Mucosa of stomach (tissue), 1 donor: Measurements from ENCODE around the gene NOSTRIN.
"Not testable (repeated sequence)": the region's sequence is repeated elsewhere in the genome, so short reads cannot be mapped to it uniquely, and the experiment has no call there.

ENCODE experiments used
- H3K27me3 ChIP-seq: one replicate; pipeline ENCODE4 v1.7.0; 2013; ENCODE audit warnings: mild to moderate bottlenecking, low read length; ENCODE audit not compliant: control insufficient read depth, insufficient read depth
- H3K36me3 ChIP-seq: one replicate; pipeline ENCODE4 v1.7.0; 2013; ENCODE audit warnings: low read length; ENCODE audit not compliant: control insufficient read depth, insufficient read depth
- H3K4me1 ChIP-seq: one replicate; pipeline ENCODE4 v1.7.0; 2013; ENCODE audit warnings: mild to moderate bottlenecking, low read length; ENCODE audit not compliant: control insufficient read depth, insufficient read depth
- H3K4me3 ChIP-seq: one replicate; pipeline ENCODE4 v1.7.0; 2013; ENCODE audit warnings: low read length
- H3K9ac ChIP-seq: one replicate; pipeline ENCODE4 v1.7.0; 2013; ENCODE audit warnings: mild to moderate bottlenecking, low read length, moderate library complexity
- H3K9me3 ChIP-seq: one replicate; pipeline ENCODE4 v1.7.0; 2013; ENCODE audit warnings: mild to moderate bottlenecking, low read length, moderate library complexity; ENCODE audit not compliant: control insufficient read depth
- donor health status: Pancreatic carcinoma.

Gene NOSTRIN

GRCh38 chr2:168773719-168774521, 28.5 kb upstream of the NOSTRIN start:
- no peaks in the 10 kb centered on the region for H3K4me1 ChIP-seq
- H3K27me3 ChIP-seq, result no peaks in the 10 kb centered on the region
- H3K4me3 ChIP-seq, result no peak overlapping the region
- H3K36me3 ChIP-seq, result no peaks in the 10 kb centered on the region
- H3K9me3 ChIP-seq, result no peaks in the 10 kb centered on the region
- no peak overlapping the region for H3K9ac ChIP-seq

- H3K4me1 ChIP-seq, result peaks cover 1% of the 10 kb centered on the region
- no peaks in the 10 kb centered on the region for H3K36me3 ChIP-seq
- H3K9ac ChIP-seq, result no peak overlapping the region
- H3K4me3 ChIP-seq, result no peak overlapping the region
- H3K9me3 ChIP-seq, result no peaks in the 10 kb centered on the region
- no peaks in the 10 kb centered on the region for H3K27me3 ChIP-seq
These were observed 26.6 kb upstream of the NOSTRIN start for GRCh38 chr2:168775837-168776236.

GRCh38 chr2:168780669-168781071, 21.8 kb upstream of the NOSTRIN start:
- H3K27me3 ChIP-seq, result no peaks in the 10 kb centered on the region
- peaks cover 11% of the 10 kb centered on the region for H3K4me1 ChIP-seq
- no peak overlapping the region for H3K4me3 ChIP-seq
- H3K9me3 ChIP-seq, result no peaks in the 10 kb centered on the region
- H3K9ac ChIP-seq, result no peak overlapping the region
- no peaks in the 10 kb centered on the region for H3K36me3 ChIP-seq

GRCh38 chr2:168781191-168781817, 21.1 kb upstream of the NOSTRIN start:
- Histone ChIP-seq H3K36me3 (no peaks in the 10 kb centered on the region), H3K9me3 (no peaks in the 10 kb centered on the region)

GRCh38 chr2:168782271-168782670, 20.2 kb upstream of the NOSTRIN start:
- Histone ChIP-seq H3K27me3 (no peaks in the 10 kb centered on the region), H3K4me3 (no peak overlapping the region), H3K9me3 (no peaks in the 10 kb centered on the region), H3K9ac (no peak overlapping the region), H3K36me3 (no peaks in the 10 kb centered on the region), H3K4me1 (peaks cover 11% of the 10 kb centered on the region)

More at GRCh38 chr2:168781191-168781817, 21.1 kb upstream of the NOSTRIN start:
- Histone ChIP-seq H3K4me1 (peaks cover 11% of the 10 kb centered on the region), H3K4me3 (no peak overlapping the region), H3K9ac (no peak overlapping the region), H3K27me3 (no peaks in the 10 kb centered on the region)

- H3K36me3 ChIP-seq, result no peaks in the 10 kb centered on the region
- no peak overlapping the region for H3K4me3 ChIP-seq
- no peak overlapping the region for H3K9ac ChIP-seq
These were observed 17.4 kb upstream of the NOSTRIN start for GRCh38 chr2:168784993-168785392.

GRCh38 chr2:168787098-168787781, 15.2 kb upstream of the NOSTRIN start:
- Histone ChIP-seq H3K36me3 (no peaks in the 10 kb centered on the region), H3K4me3 (no peak overlapping the region), H3K9ac (no peak overlapping the region), H3K4me1 (no peaks in the 10 kb centered on the region), H3K27me3 (no peaks in the 10 kb centered on the region), H3K9me3 (no peaks in the 10 kb centered on the region)

More at GRCh38 chr2:168784993-168785392, 17.4 kb upstream of the NOSTRIN start:
- Histone ChIP-seq H3K27me3 (no peaks in the 10 kb centered on the region), H3K9me3 (no peaks in the 10 kb centered on the region), H3K4me1 (peaks cover 11% of the 10 kb centered on the region)

GRCh38 chr2:168787782-168788376, 14.6 kb upstream of the NOSTRIN start:
- Histone ChIP-seq H3K4me1 (no peaks in the 10 kb centered on the region), H3K27me3 (no peaks in the 10 kb centered on the region)

GRCh38 chr2:168789776-168790175, 12.7 kb upstream of the NOSTRIN start:
- Histone ChIP-seq H3K9me3 (no peaks in the 10 kb centered on the region), H3K9ac (no peak overlapping the region), H3K4me1 (no peaks in the 10 kb centered on the region), H3K4me3 (no peak overlapping the region), H3K36me3 (no peaks in the 10 kb centered on the region), H3K27me3 (no peaks in the 10 kb centered on the region)

More at GRCh38 chr2:168787782-168788376, 14.6 kb upstream of the NOSTRIN start:
- H3K36me3 ChIP-seq, result no peaks in the 10 kb centered on the region
- no peak overlapping the region for H3K9ac ChIP-seq
- H3K9me3 ChIP-seq, result no peaks in the 10 kb centered on the region
- H3K4me3 ChIP-seq, result no peak overlapping the region

GRCh38 chr2:168790226-168790902, 12.1 kb upstream of the NOSTRIN start:
- no peaks in the 10 kb centered on the region for H3K36me3 ChIP-seq
- H3K9ac ChIP-seq, result no peak overlapping the region
- no peaks in the 10 kb centered on the region for H3K9me3 ChIP-seq
- no peaks in the 10 kb centered on the region for H3K4me1 ChIP-seq
- H3K4me3 ChIP-seq, result no peak overlapping the region
- no peaks in the 10 kb centered on the region for H3K27me3 ChIP-seq

- not testable (repeated sequence) for H3K9me3 ChIP-seq, H3K9ac ChIP-seq, H3K4me3 ChIP-seq, H3K27me3 ChIP-seq, H3K4me1 ChIP-seq, H3K36me3 ChIP-seq
These were observed 11.3 kb upstream of the NOSTRIN start for GRCh38 chr2:168791140-168791539.
